GF-D8 (cell line): ENCODE data around the gene SLC25A12.
"Not testable (repeated sequence)": the region's sequence is repeated elsewhere in the genome, so short reads cannot be mapped to it uniquely, and the experiment has no call there.

Experiments used
- DNase-seq: peaks from one replicate; lab custom pipeline; 2025; lab: John Stamatoyannopoulos, UW

SLC25A12 gene

DNA sequence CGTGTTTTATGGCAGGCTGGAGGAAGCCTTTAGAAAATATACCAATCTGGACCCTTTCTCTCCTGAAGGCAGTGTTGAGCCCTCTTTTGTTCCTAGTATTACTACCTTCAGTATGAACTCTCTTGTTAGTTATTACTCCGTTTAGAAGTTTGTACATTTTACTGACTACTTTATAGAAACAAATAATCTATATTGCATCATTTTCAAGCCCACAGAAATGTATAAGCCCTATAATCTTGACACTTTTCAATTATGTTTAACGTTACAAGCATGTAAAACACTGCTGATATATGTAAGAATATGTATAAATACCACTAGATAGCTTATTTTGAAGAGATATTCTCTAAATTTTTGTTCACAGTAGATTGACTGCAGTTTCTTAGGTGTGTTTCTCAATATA, 64.0 kb downstream of the SLC25A12 start:
- DNase-seq = no peak

DNA sequence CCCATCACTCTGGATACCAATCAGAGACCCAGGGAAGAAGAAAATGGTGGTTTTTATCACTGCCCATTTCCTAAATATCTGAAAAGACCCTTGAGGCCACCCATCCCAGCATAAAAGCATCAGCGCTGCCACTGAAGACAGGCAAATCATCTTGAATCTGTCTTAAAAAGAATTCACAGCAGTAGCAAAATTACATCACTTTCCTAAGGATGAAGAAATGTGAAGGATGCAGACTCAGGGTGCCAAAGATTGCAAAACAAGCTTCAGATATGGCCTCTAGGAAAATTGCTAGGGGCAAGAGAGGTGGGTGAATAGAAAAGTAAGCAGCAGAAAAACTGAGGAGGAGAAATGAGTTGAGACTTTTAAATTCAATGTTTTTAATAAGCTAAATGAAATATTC, 70.0 kb downstream of the SLC25A12 start:
- peak; percentile 50 for DNase-seq

DNA sequence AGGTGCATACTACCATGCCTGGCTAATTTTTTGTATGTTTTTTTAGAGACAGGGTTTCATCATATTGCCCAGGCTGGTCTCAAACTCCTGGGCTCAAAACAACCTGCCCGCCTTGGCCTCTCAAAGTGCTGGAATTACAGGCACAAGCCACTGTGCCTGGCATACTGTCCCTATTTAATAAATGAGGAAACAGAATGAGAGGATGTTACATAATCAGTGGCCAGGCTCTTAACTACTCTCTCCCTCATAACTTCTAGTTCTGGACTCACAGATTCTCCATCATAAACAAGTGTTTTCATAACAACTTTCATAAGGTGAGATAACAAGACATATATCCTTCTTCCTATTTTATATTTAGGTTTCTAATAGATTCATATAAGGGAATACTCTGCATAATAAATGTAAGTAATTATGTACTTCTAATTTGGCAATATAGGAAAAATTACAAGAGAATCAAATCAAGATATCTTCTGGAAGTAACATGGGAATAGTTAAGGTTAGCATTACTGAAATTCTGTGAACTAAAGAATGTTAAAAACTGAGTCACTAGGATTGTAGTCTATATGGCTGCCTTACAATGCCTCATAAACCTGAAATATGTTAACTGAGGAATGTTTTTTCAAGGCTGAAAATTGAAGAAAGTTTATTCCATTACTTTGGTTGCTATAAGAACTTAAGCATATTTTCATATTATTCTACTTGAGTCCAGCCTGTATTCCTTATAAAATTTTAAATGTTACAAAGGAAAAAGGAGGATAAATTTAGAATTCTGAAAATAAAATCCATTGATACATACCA, 71.3 kb downstream of the SLC25A12 start:
- DNase-seq = peak; percentile 79

DNA sequence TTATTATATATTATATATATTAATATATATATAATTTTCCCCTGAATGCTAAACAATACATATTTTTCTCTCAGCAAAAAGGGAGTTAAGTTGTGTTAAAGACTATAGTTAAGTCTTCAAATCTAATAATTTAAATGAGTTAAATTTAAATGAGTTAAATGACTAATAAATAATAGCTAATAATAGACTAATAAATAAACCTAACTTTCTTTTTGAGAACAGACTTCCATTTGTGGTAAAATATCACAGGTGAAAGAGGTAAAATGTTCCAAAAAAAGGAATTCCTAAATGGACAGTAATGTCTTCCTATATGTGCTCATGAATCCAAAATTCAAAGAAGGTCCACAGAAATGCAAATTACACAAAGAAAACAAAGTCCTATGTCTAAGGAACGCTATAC, 74.6 kb downstream of the SLC25A12 start:
- DNase-seq = no peak

DNA sequence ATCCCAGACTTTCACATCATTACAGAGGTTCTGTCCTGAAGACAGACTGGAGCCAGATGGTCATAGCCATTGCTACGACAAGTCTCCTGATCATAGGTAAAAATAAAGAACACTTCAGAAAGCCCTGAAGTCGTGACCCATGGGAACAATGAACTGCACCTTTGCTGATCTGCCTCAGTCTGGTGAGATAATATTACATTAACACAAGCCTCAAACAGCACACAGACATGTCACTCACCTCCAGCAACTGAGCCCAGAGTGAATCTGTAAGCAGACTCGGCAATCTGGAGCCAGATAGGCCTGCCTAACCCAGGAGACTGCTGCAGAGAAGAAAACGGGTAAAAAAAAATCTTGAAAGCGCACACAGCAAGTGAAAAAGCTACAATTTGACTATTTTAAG, 79.2 kb downstream of the SLC25A12 start:
- DNase-seq = no peak

DNA sequence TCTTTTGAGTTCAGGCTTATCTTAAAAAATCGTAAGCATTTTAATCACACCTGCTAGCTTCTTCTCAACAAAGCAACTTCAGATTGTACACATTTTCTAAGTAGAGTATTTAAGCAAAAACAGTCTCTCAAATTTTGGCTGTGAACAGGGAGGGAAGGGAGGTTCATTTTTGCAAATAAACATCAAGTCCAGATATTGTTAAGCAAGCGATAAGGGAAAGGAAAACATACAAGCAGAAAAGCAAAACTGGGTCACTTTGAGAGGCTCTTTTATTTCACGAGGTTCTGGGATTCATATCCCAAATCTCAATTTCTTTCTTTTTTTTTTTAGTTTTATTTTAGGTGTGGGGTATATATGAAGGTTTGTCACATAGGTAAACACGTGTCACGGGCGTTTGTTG, 79.9 kb downstream of the SLC25A12 start:
- no peak for DNase-seq

DNA sequence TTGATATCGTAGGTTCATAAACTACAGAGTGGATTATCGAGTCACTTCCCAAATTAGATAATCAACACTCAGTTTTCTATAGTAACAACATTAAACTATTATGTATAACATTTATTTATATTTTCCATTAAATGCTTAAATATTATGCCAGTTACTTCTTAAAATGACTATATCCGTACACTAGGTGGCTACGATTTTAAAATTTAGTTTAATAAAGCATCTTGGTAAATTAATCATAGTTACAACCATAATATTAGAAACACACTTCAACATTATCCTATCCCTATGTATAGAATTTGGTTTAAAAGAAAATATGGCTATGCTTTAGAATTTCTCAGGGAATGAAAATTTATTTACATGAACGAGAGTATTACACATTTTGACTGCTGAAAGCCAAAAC, 80.3 kb downstream of the SLC25A12 start:
- no peak for DNase-seq

DNA sequence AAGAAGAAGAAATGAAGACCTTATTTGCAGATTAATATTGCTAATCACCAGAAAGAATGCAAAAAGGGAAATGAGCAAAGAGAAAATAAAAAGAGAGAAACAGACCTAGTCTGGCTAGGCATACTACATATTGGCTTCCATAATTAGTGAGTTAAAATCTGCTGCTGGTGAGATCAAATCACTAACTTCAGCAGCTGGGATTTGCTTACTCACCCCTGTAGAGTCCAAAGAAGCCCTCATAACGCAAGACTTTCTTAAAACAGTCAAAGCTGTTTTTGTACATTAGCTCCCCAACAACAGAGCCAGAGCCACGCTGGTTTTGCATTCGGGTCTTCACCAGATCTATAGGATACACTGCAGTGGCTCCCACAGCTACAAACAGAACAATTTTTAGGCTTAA, 80.9 kb downstream of the SLC25A12 start:
- no peak for DNase-seq

DNA sequence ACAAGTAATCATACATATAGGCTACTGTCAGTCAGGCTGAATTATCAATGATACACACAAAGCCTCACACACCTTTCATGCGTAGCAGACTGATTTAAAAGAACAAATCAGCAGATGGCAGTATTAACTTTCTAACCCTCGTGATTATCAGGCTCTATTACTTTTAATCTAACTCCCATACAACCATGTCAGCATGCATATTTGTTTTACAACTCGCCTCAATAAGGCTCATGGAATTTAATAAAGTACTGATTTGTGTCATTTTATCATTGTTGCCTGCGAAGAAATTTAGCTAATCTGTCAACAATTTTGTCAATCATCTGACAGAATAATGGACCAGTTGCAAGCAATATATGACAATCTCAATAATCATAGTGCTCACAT, 82.8 kb downstream of the SLC25A12 start:
- DNase-seq = no peak

DNA sequence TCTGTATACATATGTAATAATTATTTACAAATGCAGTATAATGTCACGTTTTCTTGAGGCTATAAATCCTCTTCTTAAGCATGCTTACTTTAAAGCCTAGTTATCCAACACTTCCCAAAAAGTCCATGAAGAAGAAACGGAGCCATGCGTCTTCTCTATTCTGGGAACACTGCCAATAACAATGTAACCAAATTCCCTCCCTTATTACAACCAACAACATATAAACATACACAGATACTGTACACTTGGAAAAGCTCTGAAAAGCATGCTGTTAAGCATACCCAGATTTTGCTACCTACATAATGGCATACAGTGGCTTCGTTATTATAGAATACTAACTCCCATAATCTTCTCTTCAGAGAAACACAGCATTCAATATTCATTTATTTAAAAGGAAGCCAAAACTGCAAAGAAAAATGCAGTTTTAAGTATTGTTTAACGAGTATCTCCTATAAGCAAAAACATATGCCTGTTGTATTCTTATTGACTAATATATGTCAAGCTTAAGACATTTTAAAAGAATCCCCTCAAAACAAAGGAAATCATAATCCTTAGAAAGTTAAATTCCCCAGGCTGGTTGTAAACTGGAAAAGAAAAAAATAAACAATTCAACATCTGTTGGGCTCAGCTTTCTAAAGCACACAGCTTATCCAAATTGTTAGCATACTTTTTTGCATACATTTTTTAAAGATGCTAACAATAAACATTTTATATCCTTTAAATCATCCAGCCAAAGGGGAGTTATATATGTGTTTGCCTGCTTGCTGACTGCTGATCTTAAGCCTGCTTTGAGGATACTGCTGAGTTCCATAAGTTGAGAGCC, 83.4 kb downstream of the SLC25A12 start:
- no peak for DNase-seq

DNA sequence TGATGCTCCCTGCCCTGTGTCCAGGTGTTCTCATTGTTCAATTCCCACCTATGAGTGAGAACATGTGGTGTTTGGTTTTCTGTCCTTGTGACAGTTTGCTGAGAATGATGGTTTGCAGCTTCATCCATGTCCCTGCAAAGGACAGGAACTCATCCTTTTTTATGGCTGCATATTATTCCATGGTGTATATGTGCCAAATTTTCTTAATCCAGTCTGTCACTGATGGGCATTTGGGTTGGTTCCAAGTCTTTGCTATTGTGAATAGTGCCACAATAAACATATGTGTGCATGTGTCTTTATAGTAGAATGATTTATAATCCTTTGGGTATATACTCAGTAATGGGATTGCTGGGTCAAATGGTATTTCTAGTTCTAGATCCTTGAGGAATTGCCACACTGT, 85.2 kb downstream of the SLC25A12 start:
- DNase-seq = not testable (repeated sequence)

DNA sequence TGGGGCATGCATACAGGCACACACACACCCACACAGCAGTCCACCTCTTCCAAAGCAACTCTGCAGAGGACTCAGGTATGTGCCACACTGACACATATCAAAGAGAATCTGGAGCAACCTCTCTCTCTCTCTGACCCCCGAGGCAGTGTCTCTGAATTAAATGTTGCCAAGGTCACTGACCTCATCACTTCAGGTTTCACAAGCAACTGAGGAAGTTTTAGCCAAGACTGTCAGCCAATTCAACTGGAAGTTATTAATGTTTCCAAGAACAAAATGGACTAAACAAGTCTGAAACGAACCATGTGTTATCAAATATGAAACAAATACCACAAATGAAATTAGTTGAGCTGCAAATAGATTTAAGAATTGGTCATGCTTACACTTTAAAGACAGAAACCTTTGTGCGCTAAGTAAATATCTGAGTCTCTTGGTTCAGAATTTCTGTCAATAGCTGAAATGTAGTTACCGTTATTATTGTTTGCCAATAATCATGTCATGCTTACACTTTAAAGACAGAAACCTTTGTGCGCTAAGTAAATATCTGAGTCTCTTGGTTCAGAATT, 86.1 kb downstream of the SLC25A12 start:
- no peak for DNase-seq

DNA sequence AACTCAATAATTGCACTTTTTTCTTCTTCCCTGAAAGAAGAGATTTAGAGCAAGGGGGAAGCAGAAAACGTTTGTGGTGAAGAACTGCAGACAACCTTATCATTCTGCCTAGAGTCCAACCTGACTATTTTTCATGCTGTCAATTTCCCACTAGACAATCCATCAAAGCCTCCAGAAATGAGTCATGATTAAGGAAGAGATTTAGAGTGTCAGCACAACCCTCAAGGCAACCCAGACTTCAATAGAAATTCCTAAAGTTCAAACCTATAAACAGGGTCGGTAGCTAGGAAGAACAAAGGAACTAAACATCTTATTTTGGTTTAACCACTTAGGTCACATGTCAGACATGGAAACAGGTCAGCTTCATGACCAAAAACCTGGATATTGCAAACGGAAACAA, 86.9 kb downstream of the SLC25A12 start:
- DNase-seq = no peak

DNA sequence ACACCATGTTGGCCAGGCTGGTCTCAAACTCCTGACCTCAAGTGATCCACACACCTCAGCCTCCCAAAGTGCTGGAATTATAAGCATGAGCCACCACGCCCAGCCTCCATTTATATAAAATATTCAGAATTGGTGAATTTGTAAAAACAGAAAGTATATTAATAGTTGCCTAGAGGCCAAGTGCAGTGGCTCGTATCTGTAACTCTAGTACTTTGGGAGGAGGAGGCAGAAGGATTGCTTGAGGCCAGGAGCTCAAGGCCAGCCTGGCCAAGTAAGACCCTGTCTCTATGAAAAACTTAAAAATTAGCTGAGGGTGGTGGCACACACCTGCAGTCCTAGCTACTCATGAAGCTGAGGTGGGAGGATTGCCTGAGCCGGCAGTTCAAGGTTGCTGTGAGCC, 89.6 kb downstream of the SLC25A12 start:
- DNase-seq = no peak

DNA sequence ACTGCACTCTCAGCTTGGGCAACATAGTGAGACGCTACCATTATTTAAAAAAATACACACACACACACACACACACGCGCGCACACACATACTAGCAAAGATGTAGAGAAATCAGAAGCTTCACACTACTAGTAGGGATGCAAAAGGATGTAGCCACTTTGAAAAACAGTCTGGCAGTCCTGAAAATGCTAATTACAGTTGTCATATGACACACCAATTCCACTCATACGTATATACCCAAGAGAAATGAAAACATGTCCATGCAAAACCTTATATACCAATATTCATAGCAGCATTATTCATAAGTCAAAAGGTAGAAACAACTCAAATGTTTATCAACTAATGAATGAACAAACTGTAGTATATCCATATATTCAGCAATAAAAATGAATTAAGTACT, 90.3 kb downstream of the SLC25A12 start:
- no peak for DNase-seq

DNA sequence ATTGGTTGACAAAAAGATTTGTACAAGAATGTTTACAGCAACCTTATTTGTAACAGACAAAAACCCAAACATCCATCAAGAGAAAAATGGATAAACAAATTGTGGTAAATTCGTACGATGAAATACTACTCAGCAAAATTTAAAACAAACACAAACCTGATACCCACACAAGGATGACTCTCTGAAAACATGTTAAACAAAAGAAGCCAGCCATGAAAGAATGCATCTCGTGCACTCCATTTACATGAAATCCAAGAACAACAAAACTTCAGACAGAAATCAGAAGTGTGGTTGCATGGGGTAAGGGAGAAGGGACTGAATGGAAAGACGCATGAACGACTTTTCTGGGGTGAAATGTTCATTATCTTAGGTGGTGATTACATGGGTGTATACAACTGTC, 93.4 kb downstream of the SLC25A12 start:
- no peak for DNase-seq

DNA sequence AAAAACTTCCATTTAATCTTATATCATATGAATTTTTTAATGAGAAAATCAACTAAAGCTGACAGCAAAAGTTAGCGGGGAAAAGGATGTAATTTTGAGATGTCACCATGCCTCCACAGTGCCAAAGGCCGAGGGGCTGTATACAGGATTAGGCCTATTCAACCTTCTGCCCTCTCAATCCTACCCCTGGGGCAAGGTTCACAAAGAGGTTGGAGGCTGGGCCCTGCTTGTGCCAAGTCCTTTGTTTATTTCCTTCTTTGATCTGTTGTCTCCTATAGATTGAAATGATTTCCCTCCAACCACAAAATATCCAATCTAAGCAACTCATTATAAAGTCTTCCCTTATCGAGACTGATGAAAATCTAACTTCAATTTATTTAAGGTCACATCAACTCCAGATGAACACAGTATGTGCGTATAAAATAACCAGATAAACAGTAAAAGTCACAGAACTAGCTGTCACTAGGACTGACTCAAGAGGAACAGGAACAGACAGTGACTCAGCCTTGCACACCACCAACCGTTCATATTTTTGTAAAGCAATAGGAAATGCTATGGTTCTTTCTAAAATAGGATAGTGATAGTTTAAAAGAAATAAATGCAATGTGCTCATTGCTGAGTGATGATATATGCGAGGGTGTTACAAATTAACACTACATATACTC, 95.8 kb downstream of the SLC25A12 start:
- DNase-seq = peak; percentile 21

DNA sequence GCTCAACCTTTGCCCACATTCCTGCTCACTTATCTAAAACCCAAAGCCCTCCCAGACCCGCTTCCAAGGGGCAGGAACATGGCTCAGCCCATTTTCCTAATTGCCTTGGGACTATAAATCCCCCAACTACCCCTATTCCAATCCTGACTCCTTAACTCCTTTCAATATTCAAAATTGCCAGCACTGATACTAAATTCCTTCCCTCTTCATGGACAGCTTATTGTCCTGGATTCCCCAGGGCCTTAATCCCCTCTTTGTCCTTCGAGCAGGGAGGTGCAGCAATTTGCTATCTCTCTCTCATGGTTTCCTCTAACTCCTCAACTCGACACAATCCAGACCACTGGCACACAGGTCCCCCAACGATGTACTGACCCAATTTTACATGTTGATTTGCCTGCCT, 99.1 kb downstream of the SLC25A12 start:
- no peak for DNase-seq

DNA sequence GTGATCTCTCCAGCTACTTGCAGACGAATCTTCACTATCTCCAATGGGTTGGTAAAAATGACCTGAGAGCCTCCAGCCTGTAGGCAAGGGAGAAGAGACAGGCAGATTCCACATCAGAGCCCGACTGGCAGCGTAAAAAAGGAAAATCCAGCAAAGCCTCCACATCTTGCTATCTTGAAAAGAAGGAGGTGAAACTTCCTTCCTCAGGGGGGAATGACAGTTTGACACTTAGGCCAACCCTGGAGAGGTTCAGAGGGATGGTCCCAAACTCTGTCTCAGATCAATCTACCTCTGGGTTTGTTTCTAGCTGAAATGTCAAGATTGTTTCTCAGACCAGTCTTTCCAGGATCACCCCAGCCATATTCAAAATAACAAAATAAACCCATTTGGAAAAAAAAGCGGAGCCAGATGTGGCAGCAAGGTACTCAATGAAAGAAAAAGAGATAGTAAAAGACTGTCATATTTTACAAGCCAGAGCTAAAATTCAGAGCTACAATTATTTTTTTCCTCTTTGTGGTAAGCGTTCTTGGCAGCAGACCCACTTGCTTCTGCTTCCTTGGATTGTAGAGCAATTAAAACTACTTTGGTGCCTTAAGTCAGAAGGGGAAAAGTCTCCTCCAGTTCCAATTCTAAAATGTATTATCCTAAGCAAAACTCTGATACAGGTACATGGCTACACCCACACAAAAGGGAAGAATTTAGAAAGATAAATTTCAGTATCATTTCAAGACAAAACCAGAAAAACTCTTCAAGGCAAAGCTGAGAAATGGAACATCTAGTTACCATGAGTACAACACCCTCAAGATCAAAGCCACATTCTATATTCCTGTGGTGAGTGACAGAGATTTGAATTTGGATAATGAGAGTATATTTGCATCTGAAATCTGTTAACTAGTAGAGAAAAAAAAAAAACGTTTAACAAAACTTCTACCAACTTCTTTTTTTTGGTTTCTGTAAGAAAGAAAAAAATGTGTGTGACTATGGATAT, 100.1 kb downstream of the SLC25A12 start:
- no peak for DNase-seq

DNA sequence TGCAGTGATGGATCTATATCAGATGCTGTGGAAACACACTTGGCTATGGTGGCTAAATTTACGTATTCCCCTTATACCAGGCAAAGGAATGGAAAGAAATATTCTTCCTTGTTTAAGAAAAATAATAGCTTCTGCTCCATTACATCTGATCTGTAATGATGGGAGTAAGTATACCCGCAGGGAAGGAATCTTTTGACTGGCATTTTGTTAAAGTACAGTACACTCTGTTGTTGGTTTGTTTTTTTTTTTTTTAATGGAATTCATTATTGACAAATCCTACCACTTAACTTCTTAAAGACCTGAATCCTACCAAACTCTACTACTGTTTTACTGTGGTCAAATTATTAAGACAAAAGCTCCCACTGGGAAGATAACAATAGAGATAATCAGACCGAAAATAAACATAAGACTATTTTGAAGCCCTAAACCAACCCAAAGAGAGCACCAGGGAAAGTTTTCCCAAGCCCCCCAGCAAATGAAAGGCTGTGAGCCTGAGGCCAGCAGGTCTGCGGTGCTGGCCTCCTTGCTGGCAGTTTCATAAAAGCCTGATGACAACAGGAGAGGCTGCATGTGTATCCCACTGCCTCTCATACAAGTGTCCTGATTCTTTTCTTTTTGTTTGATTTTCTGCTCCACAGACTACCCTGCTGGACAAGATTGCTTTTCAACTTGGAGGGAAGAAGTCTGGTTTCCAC, 101.0 kb downstream of the SLC25A12 start:
- no peak for DNase-seq

DNA sequence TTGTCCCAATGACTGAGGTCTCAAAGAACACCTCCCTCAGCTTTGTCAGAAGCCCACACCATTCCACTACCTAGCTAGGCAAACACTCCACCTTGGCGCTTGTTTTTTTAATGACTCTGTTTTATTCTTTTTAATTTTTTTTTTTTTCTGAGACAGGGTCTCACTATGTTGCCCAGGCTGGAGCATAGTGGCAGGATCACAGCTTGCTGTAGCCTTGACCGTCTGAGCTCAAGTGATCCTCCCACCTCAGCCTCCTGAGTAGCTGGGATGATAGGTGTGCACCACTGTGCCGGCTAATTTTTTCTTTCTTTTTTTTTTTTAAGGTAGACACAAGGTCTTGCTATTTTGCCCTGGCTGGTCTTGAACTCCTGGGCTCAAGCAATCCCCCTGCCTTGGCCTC, 101.9 kb downstream of the SLC25A12 start:
- DNase-seq = no peak
